ENCODE data around the gene S100A2. TPM values are rescaled to one million over a fixed set of nuclear protein-coding genes. Genes with fewer than 3 reads are reported as not detected.

The S100A2 gene
- polyA plus RNA-seq, 2 of the 4 experiments (the other 2 are of a cell fraction) = 5.1 to 15.9 TPM

GRCh38 chr1:153548722-153549688 lies 16.6 kb downstream of the S100A2 start, which contains the start of gene S100A3 (continued):
- TF ChIP-seq JUN (IDR thresholded peaks at IDR 0.05) (peak in 1 of 2 experiments; percentile 73; a peak in 3 of 5 replicates), FOXS1 (CRISPR knock-in tag; IDR thresholded peaks at IDR 0.05) (no peak), TP53 (CRISPR knock-in tag; IDR thresholded peaks at IDR 0.05) (no peak), RNF2 (IDR thresholded peaks at IDR 0.05; ENCODE audit: borderline replicate concordance, low read depth) (no peak), EP300 (IDR thresholded peaks at IDR 0.05) (peak in 1 of 2 experiments; percentile 57; a peak in 1 of 5 replicates), PHF8 (IDR thresholded peaks at IDR 0.05; ENCODE audit: borderline replicate concordance, low read depth) (no peak), EHF (CRISPR knock-in tag; IDR thresholded peaks at IDR 0.05) (no peak; the same call in 1 of the 2 replicates), TFCP2L1 (CRISPR knock-in tag; IDR thresholded peaks at IDR 0.05) (no peak), CTCF (IDR thresholded peaks at IDR 0.05) (0 out of 3 replicates have a peak, but pooled peaks have one; percentile 11), CEBPB (IDR thresholded peaks at IDR 0.05) (peak in 1 of 2 experiments; percentile 29; a peak in 1 of 4 replicates), NPAS2 (CRISPR knock-in tag; IDR thresholded peaks at IDR 0.05; ENCODE audit: borderline replicate concordance) (no peak), MAZ (IDR thresholded peaks at IDR 0.05; ENCODE audit: borderline replicate concordance, low read depth, low read length) (no peak), EHMT2 (IDR thresholded peaks at IDR 0.05; ENCODE audit: low read depth) (no peak), CBX2 (IDR thresholded peaks at IDR 0.05; ENCODE audit: borderline replicate concordance, low read depth) (no peak), FOSL2 (IDR thresholded peaks at IDR 0.05) (peak; percentile 45), FOSL2 (CRISPR knock-in tag; IDR thresholded peaks at IDR 0.05) (peak; percentile 96), ELK1 (IDR thresholded peaks at IDR 0.05; ENCODE audit: low read depth, low read length) (no peak), FOSB (CRISPR knock-in tag; IDR thresholded peaks at IDR 0.05) (no peak), SREBF2 (IDR thresholded peaks at IDR 0.05) (no peak), HDAC2 (IDR thresholded peaks at IDR 0.05) (no peak), ATOH8 (CRISPR knock-in tag; IDR thresholded peaks at IDR 0.05; ENCODE audit: low read depth) (no peak), MYC (IDR thresholded peaks at IDR 0.05; ENCODE audit: borderline replicate concordance, low read length) (no peak; the same call in 1 of the 2 replicates), NFE2L2 (conservative IDR thresholded peaks at IDR 0.05; ENCODE audit: low read length) (no peak), NR3C1 (IDR thresholded peaks at IDR 0.05) (no peak), MAFK (IDR thresholded peaks at IDR 0.05; ENCODE audit: partially characterized antibody) (no peak), ZSCAN20 (CRISPR knock-in tag; IDR thresholded peaks at IDR 0.05) (0 out of 2 replicates have a peak, but pooled peaks have one; percentile 23), HES2 (IDR thresholded peaks at IDR 0.05) (no peak)

All from A549 (cell line).